GM19025 (cell line): ENCODE data around the gene SH3D19.

Source experiments
- ATAC-seq: cut with Tn5 transposase; IDR thresholded peaks from one replicate; pipeline ENCODE4 v1.9.1; 2021; ENCODE audit warnings: mild to moderate bottlenecking, low read depth, moderate library complexity; ENCODE audit not compliant: unreplicated experiment

The SH3D19 gene

DNA sequence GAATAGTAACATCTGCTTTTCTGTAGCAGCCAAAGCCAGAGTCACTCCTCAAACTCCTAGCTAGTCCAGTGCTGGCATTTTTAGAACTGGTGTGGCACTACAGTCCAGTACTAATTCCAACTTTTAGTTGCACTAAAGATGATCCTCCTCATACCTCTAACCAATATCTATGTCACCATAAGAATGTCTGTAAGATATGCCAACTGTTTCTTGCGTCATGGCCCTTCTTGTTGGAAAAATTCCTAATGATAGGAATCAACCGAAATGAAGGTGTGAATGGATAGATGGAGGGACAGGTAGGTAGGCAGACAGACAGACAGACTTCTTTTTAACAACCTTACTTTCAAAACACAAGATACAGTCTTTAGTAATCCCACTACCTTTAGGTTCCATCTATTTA lies 123.0 kb downstream of the SH3D19 start:
- no peak for ATAC-seq

DNA sequence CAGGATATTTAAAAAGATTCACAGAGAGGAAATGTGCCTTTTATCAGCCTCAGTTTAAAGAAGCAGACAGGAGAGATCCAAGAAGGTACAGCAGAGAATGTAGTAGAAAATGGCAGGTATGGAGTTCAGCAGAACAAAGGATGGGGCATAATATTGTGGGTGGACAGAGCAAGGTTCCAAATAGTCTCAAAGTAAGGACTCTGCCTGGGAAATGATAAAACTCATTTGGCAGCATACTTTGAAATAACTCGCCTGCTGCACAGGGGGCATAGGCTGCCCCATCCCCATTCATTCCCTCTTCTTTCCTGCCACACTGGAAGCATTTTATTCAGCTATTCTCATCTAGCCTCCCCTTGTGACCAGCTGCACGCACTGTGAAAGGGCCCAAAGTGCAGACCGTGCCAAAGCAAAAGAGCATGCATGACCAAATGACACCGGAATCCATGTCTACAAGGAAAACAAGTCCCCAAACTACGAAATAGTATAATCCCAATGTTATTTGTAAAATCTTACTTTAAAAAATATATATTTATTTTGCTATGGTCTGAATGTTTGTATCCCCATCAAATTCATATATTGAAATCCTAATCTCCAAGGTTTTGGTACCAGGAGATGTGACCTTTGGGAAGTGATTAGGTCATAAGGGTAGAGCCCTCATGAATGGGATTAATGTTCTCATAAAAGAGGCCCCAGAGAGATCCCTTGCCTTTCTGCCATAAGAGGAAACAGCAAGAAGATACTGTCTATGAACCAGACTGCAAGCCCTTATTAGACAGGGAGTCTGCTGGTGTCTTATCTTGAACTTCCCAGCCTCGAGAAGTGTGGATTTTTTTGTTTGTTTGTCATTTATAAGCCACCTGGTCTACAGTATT lies 125.8 kb downstream of the SH3D19 start:
- no peak for ATAC-seq

DNA sequence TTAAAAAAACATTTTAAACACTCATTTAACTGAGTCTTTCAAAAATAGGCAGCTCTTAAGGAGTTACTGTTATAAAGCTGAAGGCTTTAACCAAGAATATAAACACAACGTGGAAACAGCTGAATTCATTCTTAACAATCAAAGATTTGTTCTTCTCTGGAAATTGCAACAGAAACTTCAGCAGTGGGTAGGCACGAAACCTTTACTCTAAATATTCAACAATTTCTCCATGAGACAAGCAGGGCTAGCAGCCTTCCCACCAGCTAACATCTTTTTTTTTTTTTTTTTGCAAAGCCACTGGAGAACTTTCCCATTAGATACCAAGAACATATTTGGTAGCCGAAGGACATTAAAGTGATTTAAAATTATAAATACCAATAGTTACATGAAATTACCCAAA lies 126.7 kb downstream of the SH3D19 start:
- no peak for ATAC-seq

DNA sequence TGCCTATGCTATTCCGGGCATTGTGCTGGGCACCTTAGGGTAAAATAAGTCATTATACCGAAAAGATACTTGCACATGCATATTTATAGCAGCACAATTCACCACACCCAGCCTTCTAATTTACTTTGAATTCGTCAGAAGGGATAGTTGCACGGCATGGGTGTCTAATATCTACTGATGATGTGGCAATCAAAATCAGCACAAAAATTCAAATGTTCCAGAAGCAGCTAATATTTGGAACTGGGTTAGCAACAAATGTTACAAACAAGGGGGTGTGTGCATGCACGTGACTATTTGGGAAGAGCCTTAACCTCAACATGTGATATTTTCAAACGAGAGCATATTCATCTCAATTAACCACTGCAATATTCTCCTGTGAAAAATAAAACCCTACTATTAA lies 128.2 kb downstream of the SH3D19 start:
- no peak for ATAC-seq

DNA sequence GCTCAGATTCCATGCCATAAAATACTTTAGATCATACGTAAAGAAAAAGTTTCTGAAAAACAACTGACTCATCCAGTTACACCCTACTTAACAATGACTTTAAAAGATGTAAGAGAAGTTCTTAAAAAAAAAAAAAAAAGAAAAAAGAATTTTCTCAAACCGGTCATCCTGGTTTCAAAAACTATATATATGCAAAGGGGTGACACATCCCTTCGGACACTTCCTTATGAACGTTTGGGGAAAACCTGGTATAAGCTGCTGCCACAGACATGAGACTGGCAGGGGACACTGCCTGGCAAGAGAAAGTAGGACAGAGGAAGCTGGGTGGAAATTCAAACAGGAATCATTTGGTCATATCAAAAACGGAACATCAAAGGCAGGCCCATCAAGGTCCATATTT lies 129.6 kb downstream of the SH3D19 start:
- no peak for ATAC-seq

DNA sequence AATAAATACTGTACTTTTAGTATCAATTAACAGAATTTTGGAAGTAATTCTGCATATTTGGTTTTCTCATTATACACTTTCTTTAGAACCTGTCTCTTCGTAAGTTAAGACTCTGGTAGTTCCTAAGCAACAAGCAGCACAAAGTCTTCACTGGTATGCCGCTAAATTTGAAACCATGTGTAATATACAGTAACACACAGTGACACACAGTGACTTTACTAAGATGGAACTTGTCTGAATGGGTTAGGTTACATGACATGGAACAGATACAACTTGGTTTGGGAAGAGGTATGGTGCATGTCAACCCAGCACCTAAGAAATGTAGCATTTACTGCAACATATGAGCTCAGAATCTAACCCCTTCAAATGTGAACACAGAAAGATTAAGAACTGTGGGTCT lies 132.0 kb downstream of the SH3D19 start:
- ATAC-seq = no peak

DNA sequence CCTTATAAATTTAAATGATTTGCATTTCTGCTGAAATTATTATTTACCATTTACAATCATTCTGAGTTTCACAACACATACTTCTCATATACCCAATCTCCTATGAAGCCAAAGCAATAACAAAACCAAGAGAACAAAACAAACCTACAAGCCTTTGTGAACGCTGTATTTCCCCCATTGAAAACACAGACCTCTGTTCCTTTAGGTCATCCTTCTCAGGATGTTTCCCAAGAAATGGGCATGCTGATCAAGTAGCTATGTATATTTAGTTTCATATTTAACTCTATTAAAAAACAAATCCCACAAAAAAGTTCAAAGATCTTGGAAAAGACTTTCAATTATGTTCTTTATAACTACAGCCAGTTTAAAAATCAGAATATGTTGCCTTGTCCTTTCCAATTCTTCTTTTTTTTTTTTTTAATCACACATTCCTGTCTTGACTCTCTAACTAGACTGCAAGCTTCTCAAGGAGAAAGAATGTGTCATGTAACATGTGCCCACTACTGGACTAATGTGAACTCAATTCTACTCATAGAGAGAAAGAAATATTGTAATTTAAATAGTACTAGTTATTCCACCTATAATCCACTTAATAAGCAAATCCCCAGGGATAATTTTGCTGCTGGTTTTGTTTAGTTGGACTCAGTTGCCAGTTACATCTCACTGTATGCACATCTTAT lies 132.7 kb downstream of the SH3D19 start:
- no peak for ATAC-seq

DNA sequence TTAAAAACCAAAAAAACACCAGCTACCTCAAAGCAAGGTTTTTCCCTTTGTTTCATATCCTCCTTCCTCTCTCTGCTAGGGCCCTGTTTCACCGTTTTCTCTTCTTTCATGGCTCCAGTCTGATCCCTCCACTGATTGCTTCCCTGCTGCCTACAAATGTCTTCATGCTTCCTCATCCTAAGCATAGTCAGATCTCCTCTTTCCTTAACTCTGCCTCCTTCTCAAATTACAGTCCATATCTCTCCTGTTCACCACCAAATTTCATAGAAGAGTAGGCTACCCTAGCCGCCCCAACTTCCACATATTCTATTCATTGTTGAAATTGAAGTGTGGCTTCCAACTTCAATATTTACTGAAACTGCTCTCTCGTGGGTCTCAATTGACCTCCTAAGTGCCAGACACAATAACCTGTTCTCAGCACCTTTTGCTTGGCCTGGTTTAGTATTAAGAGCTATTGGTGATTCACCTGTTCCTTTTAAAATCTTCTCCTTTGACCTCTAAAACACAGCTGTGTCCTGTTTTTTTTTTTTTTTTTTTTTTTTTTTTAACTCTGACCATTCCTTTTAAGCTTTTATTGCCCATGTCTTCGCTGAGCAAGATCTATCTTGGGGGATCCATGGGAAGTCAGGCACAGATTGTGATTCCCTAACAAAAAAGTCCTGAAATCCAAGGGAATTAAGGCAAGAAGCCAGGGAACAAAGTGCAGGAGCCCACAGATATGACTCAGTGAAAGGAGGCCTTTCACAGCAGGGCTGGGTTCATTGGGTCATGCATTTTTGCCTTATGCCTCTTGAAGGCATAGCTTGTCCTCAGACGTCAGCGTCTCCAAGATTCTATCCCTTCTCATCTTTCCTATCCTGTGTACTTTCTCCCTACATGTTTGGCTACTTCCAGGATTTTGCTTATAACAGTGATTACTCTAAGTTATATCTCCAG lies 140.6 kb downstream of the SH3D19 start:
- no peak for ATAC-seq

DNA sequence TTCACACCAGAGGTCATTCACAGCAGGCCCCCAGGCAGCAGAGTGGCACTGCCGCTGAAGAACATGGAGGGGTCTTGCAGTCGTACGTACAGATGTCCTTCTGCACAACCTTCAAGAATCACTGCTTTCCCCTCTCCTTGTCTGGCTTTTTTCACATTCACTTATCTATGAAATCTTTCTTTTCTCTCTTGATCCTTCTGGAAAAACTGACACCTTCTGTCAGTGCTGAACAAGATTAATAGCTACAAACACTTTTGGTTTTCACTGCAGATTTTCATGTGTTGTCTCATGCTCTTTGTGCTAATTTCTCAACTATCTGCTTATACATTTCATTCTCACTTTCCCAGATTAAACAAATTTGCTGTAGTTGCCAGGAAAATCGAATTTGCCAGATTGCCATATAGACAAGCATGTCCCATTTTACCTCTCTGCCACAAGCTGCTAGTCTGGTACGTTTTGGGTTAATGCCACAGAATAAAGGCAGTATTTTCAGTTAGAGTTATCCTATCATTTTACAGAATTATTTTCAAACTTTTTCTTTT lies 142.9 kb downstream of the SH3D19 start:
- ATAC-seq = no peak

DNA sequence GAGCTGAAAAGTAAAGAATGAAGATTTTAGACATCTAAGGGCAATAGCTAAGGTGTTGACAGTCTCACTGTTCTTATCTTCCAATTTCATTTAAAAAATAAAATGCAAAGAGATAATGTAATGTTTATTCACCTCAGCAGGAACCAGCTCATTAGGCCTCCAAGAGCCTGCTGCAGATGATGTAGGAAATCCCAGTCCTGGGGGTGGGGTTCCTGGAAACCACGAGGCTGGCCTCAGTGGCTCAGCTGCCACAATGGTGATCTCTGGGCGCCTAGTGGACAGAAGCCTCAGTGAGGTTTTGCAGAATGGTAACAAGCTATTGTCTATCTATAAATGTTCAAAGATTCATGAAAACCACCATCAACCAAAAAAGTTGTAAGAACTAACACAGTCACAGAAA lies 148.7 kb downstream of the SH3D19 start:
- ATAC-seq = no peak

DNA sequence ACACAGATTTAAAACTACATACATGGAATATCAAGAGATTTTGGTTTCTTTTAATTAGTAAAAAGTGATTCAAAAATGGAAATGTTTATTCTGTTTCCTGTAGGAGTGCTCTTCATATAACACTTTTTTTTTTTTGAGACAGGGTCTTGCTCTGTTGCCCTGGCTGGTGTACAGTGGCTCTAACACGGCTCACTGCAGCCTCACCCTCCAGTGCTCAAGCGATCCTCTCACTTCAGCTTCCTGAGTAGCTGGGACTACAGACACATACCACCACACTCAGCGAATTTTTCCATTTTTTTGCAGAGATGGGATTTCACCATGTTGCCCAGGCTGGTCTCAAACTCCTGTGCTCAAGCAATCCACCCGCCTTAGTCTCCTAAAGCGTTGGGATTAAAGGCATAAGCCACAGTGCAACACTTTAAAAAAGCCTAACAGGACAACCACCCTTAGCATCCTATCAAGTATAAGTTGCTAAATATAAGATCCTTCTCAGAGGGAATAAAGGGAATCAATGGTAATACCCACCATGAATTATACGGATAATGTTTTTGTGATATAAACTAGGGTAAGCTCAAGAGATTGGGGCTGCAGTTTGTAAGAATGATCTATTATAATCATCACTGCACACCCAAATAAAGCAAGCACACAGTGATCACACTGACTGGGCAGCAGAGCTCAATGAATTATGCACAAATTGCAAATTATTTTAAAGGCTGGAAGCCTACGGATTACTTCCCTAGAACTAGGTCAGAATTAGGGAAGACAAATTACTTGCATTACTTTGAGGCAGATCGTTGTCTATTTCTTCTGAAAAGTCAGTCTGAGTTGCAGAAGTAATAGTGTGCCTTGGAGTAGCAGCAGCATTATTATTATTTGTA lies 149.4 kb downstream of the SH3D19 start:
- ATAC-seq = no peak

DNA sequence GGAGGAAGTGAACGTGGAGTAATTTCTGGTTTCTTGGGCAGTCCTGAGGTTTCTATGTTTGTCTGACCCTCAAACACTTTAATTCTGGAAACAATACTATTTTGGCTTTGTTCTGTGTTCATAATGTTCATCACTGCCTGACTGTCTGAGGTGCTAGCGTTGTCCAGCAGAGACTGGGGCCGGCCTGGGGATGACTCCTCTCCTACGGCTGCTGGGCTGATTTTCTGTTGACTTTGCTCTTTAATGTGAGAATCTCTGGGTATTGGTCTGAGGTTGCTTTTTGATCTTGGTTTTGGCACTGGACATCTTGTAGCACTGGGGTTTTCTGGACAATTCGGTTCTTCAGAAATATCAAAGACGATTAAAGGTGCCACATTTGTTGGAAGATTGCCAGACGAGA lies 150.2 kb downstream of the SH3D19 start:
- no peak for ATAC-seq

DNA sequence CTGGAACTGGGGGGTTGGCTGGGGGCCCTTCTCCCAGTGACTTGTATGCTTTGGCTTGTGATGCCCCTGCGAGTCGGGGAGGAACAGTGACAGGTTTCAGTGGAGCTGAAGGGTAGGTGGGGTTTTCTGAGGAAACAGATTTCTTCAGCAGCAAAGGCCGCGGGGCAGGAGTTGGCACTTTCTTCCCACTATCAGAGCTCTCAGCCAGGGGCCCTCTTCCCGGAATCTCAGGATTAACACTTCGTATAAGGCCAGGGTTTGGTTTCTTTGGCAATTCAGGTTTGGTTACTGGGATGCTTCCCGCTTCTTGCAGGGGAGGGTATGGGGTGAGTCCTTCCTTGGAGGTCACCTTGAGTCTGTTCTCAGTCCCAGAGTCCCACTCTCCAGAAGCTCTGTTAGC lies 150.6 kb downstream of the SH3D19 start:
- ATAC-seq = no peak

DNA sequence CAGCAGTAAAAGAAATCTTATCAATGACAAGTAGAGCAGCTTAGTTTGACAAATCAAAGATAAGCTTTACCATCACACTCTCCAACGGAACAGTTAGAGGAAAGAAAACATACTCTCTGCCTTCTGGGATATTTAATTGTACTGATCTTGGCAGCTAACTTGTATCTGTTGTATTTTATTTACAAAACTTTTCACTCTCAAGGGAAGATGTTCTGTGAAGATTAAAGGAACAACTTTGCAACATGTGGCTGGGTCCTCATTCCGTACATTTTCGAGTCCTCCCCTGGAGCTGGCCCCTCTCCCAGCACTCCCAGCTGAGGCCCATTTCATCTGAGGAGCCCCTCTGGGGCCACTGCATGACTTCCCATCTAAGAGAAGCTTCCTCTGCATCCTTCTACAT lies 151.5 kb downstream of the SH3D19 start:
- no peak for ATAC-seq

DNA sequence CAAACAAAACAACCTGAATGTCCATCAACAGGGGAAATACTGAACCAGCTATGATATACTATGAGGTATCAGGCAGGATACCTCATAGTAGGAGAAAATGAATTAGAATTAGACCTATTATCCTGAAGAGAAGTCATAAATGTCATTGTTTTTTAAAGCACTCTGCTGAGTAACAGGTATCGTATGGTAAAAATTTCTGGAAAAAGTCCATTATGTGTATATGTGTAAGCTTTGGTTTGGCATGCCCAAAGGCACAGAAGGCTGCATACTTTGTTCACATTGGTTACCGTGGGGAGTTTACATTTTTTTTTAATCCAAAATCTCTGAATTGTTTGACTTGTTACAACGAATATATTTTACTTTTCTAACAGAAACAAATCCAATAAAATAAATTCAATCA lies 155.5 kb downstream of the SH3D19 start:
- no peak for ATAC-seq

DNA sequence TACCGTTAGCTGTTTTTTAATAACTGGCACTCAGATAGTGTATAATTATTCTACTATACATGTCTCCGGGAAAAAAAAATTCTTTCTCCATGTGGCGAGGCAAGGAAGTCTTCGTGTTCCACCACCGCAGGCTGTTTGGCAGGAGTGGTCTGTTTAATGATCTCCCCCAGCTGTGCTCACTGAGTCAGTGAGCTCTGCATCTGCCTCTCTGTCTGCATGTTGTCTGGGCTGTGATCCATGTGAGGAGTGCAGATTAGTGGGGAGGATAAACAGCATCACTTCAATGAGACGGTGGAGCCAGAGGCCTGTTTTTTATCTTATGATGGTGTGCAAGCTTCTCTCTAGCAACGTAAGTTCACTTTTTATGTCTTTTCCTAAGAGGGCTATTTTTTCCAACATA lies 156.2 kb downstream of the SH3D19 start:
- ATAC-seq = no peak

DNA sequence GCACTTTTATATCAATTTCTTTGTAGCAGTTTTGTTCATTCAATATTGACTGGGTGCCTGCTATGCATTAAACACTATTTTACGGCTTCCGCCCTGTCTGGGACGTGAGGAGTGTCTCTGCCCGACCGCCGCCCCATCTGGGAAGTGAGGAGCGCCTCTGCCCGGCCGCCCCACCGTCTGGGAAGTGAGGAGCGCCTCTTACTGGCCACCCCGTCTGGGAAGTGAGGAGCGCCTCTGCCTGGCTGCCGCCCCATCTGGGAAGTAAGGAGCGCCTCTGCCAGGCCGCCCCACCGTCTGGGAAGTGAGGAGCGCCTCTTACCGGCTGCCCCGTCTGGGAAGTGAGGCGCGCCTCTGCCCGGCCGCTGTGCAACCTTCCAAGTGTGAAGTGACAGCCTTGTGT lies 157.8 kb downstream of the SH3D19 start:
- ATAC-seq = no peak

DNA sequence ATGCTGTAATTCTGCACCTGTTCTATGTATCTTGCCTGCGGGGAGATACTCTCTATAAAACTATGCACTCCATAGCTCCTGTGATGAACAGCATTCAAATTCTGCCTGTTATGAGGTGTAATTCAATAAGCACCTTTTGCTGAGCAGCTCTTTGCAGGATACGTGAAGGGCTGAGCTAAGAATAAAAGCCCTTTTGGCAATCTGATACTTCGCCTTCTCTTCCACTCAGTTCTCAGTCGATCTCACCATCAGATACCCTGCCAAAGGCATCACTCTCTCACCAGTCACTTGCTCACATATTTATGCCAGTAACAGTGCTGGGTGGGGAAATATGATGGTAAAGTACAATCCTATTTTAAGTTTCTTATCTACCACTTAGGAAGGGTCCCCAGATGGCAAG lies 158.8 kb downstream of the SH3D19 start:
- no peak for ATAC-seq

DNA sequence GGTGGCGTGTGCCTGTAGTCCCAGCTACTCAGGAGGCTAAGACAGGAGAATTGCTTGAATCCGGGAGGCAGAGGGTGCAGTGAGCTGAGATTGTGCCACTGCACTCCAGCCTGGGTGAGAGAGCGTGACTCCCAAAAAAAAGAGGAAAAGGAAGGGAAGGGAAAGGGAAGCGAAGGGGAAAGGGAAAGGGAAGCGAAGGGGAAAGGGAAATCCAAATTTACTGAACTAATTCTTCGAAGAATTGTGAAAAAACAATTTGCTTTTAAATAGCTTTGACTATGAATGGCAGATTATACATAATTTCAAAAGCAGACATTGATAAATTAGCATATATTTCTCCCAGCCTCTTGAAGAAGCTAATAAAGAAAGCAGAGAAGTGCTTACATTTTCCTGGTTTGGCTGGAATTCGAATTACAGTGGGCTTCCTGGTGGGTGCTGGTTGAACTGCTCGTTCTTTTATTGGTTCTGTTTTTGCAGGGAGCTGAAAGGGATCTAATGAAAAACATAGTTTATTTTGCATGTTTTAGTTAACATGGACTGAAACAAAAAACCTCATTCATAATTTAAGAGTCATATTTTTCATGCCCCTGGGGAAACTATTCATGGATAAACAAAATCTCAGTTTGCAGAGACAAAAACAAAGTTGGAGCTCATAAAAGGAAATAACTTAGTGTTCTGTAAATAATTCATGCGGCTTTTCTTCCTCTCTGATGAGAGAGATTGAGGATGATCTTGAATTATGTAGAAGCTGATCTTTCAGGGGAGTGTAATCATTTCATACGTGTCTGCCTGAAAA lies 160.0 kb downstream of the SH3D19 start:
- no peak for ATAC-seq
